GM06990 (cell line): ENCODE results near the gene HDAC10.

ENCODE experiments used
- DNase-seq: peaks from one replicate; pipeline ENCODE4 v3.0.0-alpha.2; 2011; ENCODE audit not compliant: insufficient read length; ENCODE audit errors: extremely low read depth
- H3K27me3 ChIP-seq: replicated peaks from 2 replicates; pipeline ENCODE4 v1.6.0; 2011; ENCODE audit warnings: low read length; ENCODE audit not compliant: control insufficient read depth, insufficient read depth
- H3K36me3 ChIP-seq: 2 replicates; pipeline ENCODE4 v1.5.1; 2011; ENCODE audit warnings: low read length; ENCODE audit not compliant: control insufficient read depth, insufficient read depth
- H3K4me3 ChIP-seq: replicated peaks from 2 replicates; pipeline ENCODE4 v1.5.1; 2011; ENCODE audit warnings: low read depth, mild to moderate bottlenecking, control low read depth, low read length
- CTCF ChIP-seq: IDR thresholded peaks from 2 replicates; pipeline ENCODE4 v1.5.1; 2011; ENCODE audit warnings: low read length, control low read depth, mild to moderate bottlenecking, inconsistent platforms; ENCODE audit not compliant: insufficient read depth, poor library complexity, severe bottlenecking

The HDAC10 gene

GRCh38 chr22:50201191-50202129 is 49.6 kb downstream of the HDAC10 start:
- TF ChIP-seq CTCF, result no peak
- H3K36me3 ChIP-seq, result peaks cover 12% of the 10 kb centered on the region
- H3K4me3 ChIP-seq, result peak overlapping the region; percentile 62
- DNase-seq, result no peak
- no peaks in the 10 kb centered on the region for H3K27me3 ChIP-seq

- peak; percentile 96 for DNase-seq
- no peaks in the 10 kb centered on the region for H3K27me3 ChIP-seq
- peak within 1 kb of the TSS; percentile 62 for H3K4me3 ChIP-seq
- TF ChIP-seq CTCF, result no peak
- H3K36me3 ChIP-seq, result peaks cover 15% of the 10 kb centered on the region
Observed at GRCh38 chr22:50200461-50201190, 50.4 kb downstream of the HDAC10 start, which contains the start of gene SELENOO. Gene SELENOO (plus strand): TSS chr22:50201011. CDS start chr22:50201037, 26 bp downstream.

- DNase-seq, result no peak
- peaks cover 18% of the 10 kb centered on the region for H3K36me3 ChIP-seq
Observed at GRCh38 chr22:50199829-50200460, 51.1 kb downstream of the HDAC10 start.

GRCh38 chr22:50199251-50199721 is 51.8 kb downstream of the HDAC10 start:
- no peak for TF ChIP-seq CTCF
- Histone ChIP-seq H3K27me3 (no peaks in the 10 kb centered on the region), H3K36me3 (peaks cover 24% of the 10 kb centered on the region), H3K4me3 (peak overlapping the region; percentile 62)
- DNase-seq, result no peak

More at GRCh38 chr22:50199829-50200460, 51.1 kb downstream of the HDAC10 start:
- TF ChIP-seq CTCF, result no peak
- Histone ChIP-seq H3K27me3 (no peaks in the 10 kb centered on the region), H3K4me3 (peak overlapping the region; percentile 62)

- TF ChIP-seq CTCF, result no peak
- no peak overlapping the region for H3K4me3 ChIP-seq
- H3K27me3 ChIP-seq, result no peaks in the 10 kb centered on the region
- H3K36me3 ChIP-seq, result peaks cover 28% of the 10 kb centered on the region
- no peak for DNase-seq
Observed at GRCh38 chr22:50198624-50199017, 52.4 kb downstream of the HDAC10 start.
